ENCODE data around the gene LRRFIP1.

DNA sequence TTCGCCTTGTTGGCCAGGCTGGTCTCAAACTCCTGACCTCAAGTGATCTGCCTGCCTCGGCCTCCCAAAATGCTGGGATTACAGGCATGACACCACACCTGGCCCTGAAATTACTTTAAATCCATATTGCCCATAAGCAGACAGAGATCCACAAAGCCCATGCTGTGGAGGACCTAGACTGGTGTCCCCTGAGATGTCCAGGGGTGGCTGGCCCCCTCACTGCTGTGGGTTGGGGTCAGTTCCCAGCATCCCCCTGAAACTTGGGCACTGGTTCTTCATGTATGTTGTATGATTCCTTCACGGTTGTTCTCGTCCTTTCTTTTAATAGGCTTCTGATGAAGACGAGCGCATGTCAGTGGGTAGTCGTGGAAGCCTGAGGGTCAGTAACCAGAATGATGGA, 93.1 kb downstream of the LRRFIP1 start:
- TF ChIP-seq, protein P1, sequence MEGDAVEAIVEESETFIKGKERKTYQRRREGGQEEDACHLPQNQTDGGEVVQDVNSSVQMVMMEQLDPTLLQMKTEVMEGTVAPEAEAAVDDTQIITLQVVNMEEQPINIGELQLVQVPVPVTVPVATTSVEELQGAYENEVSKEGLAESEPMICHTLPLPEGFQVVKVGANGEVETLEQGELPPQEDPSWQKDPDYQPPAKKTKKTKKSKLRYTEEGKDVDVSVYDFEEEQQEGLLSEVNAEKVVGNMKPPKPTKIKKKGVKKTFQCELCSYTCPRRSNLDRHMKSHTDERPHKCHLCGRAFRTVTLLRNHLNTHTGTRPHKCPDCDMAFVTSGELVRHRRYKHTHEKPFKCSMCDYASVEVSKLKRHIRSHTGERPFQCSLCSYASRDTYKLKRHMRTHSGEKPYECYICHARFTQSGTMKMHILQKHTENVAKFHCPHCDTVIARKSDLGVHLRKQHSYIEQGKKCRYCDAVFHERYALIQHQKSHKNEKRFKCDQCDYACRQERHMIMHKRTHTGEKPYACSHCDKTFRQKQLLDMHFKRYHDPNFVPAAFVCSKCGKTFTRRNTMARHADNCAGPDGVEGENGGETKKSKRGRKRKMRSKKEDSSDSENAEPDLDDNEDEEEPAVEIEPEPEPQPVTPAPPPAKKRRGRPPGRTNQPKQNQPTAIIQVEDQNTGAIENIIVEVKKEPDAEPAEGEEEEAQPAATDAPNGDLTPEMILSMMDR (IDR thresholded peaks at IDR 0.05), result no peak
- no peak for TF ChIP-seq POLR2A (IDR thresholded peaks at IDR 0.05)
